Erythroblast (primary cell): Measurements from ENCODE around the gene LGR4.

ENCODE experiments used
- DNase-seq, 2 experiments: peaks; one replicate each; lab custom pipeline; 2025; lab: John Stamatoyannopoulos, UW
- GATA1 ChIP-seq: IDR thresholded peaks from 2 replicates; pipeline ENCODE4 v1.6.1; 2011; ENCODE audit warnings: low read depth, mild to moderate bottlenecking, control low read depth, low read length, moderate library complexity
- POLR2A ChIP-seq: IDR thresholded peaks from 2 replicates; pipeline ENCODE4 v1.6.1; 2011; ENCODE audit warnings: mild to moderate bottlenecking, low read length

LGR4 gene

DNA sequence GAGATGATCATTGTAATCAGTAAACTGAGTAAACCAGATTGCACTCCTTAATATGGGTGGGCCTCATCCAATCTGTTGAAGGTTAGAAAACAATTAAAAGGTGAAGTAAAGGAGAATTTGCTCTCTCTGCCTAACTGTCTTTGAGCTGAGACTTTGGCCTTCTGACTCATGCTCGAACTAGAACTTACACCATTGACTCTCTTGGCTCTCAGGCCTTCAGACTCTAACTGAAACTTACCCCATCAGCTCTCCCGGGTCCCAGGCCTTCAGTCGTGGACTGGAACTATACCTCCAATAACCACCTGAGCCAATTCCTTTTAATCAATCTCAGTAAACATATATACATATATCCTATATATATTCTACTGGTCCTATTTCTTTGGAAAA lies 34.0 kb downstream of the LGR4 start:
- TF ChIP-seq GATA1 (no peak), POLR2A (no peak)
- no peak for DNase-seq

DNA sequence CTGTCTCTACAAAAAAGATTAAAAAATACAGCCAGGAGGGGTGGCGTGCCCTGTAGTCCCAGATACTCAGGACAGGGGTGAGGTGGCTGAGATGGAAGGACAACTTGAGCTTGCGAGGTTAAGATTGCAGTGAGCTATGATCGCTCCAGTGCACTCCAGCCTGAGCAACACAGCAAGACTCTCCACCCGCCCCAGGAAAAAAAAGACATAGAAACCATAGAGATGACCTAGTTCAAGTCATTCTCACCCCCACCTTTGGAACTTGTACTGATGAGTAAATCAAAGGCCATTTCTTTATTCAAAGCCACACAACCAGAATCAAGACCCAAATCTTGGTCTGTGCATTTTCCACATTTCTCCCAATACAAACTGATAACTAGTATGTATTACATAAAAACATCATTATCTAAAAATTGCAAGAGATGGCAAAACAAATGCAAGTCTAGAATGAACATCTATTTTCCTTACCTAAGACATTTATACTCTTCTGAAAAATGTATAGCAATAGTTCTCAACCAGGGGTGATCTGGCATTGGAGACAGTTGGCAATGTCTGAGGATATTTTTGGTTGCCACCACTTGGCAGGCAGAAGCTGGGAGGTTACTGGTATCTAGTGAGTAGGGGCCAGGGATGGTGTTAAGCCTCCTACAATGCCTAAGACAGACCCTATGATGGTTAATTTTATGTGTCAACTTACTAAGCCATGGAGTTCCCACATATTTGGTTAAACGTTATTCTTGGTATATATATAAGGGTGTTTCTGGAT lies 34.6 kb downstream of the LGR4 start:
- DNase-seq = peak in 1 of 2 experiments; percentile 6
- TF ChIP-seq POLR2A (no peak), GATA1 (no peak)

GRCh38 chr11:27436916-27437315 lies 35.7 kb downstream of the LGR4 start:
- no peak for DNase-seq
- TF ChIP-seq GATA1 (no peak), POLR2A (no peak)

DNA sequence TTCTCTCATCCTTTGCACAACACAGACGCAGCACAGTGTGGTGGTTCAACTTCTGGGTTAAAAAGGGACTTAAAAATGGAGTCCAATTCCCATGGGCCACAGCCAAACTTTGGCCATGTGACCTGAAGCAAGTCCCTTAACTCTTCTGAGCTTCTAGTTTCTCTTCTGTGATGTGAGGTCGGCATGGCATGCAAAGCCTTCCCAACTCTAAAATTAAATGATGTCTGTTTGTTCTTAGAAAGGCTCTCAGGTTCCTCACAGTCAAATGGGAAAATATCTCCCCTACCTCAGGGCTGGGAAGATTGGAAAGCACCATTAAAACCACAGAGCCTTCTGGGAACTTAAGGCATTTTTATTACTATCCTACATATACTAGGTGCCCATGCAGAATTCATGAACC lies 38.8 kb downstream of the LGR4 start:
- TF ChIP-seq POLR2A (no peak), GATA1 (no peak)
- no peak for DNase-seq

DNA sequence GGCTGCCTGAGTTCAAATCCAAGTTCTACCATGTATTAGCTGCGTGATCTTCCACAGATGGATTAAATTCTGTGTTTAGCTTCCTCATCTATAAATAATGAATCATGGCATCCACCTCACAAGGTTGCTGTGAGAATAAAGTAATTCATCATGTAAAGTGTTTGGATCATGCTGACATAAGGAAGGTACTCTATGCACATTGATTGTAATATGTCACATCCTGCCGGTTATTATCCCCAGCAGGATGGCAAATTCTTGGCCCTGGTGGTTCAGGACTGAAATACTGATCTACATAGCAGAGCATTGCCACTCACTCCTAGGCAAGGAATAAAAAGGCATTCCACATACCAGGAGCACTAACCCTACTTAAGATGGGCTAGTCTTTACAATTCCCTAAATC lies 40.8 kb downstream of the LGR4 start:
- DNase-seq = no peak
- TF ChIP-seq POLR2A (no peak), GATA1 (no peak)

DNA sequence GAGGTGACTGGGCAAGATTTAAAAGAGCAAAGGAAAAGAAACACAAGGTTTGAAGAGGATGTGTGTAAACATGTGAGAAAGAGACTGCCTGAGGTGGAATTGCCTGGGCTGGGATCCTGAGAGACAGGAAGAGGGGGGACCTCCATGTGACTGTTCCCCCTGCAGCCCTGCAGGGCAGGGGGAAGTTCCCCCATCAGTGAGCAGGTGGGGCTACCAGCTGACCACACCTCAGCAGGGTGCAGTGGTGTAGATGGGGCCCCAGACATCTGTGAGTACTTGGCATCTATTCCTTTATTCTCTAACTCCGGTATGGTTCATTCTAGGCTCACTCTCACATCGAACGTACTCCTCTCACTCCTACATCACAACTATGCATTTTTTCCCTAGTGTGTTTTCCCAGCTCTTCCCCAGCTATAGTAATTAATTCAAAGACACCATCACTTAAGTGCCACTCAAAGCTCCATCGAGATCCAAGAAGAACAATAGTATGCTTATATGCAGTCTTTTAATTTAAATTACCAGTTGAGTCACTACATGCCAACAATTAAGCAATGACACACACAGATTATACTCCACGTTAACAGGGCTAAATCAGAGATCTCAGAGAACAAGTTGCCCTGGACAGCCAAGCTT lies 42.7 kb downstream of the LGR4 start:
- TF ChIP-seq POLR2A = no peak
- no peak for TF ChIP-seq GATA1
- DNase-seq = no peak

- no peak for DNase-seq
- no peak for TF ChIP-seq POLR2A
- no peak for TF ChIP-seq GATA1
These were observed 45.2 kb downstream of the LGR4 start for GRCh38 chr11:27427183-27427980.

GRCh38 chr11:27425814-27426213 lies 46.8 kb downstream of the LGR4 start:
- TF ChIP-seq GATA1 = no peak
- TF ChIP-seq POLR2A = no peak
- DNase-seq = no peak

DNA sequence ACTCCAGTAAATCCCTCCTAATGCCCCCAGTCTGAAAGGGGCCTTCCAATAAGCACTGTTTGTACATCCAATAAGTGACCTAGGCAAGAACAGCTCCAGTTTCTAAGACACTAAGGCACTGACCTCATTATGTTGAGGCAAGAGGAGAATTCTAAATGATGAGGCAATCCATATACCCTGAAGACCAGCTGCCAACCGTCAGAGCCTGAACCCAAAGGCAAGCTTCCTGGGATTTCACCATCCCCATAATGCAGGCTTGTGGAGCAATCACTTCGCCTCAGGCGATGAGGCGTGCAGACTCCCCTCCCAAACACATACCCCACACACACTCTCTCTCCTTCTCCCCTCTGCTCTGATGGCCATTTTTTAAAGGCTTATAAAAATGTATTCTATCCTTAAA lies 49.5 kb downstream of the LGR4 start:
- peak in 1 of 2 experiments; percentile 17 for DNase-seq

DNA sequence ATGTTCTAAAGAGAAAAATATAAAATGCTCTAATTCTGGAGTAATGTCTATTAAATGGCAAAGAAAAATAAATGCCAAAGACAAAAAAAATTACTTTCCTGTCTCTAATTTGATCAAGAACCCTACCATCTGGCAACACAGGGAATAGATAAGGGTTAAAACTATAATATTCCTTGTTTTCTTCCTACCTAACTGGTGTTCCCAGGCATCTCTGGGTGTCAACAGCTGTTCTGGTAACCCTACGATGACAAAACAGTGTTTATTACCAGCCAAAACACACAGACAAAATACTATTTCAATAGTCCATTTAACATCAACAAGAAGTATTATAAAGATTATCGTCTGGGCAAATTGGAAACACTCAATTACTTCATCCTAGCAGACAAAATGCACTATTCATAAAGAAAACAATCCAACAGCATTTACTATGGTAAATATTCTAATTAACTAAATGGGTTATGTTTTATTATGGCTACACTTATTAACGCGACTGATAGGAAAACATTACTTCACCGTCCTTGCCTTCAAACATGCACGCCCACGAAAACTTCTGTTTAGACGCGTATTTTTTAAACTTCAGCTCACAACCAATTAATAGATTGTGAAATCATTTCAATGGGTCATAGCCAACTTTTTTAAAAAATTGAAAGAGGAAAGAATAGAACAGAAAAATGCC lies 50.6 kb downstream of the LGR4 start:
- no peak for DNase-seq
- no peak for TF ChIP-seq POLR2A
- no peak for TF ChIP-seq GATA1

More for the DNA sequence above, 49.5 kb downstream of the LGR4 start:
- TF ChIP-seq POLR2A = no peak
- no peak for TF ChIP-seq GATA1

DNA sequence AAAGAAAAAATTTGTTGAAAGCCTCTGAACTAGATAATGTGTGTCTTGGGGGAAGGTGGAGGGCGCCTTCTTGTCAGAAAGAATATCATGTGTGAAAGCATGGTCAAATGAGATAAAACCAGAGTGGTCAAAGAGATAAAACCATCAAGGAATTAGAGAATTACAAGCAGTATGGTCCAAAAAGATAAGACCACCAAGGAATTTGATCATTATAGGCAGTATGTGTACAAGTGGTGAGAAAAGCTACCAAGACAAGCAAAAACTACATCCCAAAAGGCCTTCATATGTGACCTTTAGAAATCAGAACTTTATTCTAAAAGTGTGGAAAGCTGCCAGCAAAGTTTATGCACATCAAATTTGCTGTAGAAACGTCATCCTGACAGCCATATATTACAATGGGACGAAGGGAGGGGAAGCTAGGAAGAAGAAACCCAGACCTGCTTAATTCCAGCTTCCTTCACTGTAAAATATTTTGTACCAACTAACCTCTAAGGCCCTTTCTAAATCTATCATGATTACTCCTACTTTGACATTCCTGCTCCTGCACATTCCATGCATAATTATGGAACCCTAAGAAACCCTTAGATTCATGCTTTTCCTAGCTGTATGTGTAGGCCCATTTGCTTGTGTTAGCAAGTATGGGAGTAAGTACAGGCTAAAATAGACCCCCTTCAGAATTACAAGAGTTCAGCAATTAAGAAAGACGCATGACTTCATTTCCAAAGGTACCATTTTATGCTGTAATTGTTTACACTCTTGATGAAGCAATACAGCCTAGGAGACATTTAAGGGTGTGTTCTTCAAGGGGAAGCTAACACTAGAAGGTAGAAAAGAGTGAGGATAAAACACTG lies 51.6 kb downstream of the LGR4 start:
- peak; percentile 86 to 96 for DNase-seq
- TF ChIP-seq GATA1 (peak; percentile 83), POLR2A (no peak)

- no peak for TF ChIP-seq GATA1
- TF ChIP-seq POLR2A = no peak
These were observed 52.4 kb downstream of the LGR4 start for GRCh38 chr11:27420217-27420616.

More at GRCh38 chr11:27420217-27420616, 52.4 kb downstream of the LGR4 start:
- DNase-seq = peak; percentile 80 to 89
